Measurements from ENCODE around the gene SORCS3.

Gene SORCS3

DNA sequence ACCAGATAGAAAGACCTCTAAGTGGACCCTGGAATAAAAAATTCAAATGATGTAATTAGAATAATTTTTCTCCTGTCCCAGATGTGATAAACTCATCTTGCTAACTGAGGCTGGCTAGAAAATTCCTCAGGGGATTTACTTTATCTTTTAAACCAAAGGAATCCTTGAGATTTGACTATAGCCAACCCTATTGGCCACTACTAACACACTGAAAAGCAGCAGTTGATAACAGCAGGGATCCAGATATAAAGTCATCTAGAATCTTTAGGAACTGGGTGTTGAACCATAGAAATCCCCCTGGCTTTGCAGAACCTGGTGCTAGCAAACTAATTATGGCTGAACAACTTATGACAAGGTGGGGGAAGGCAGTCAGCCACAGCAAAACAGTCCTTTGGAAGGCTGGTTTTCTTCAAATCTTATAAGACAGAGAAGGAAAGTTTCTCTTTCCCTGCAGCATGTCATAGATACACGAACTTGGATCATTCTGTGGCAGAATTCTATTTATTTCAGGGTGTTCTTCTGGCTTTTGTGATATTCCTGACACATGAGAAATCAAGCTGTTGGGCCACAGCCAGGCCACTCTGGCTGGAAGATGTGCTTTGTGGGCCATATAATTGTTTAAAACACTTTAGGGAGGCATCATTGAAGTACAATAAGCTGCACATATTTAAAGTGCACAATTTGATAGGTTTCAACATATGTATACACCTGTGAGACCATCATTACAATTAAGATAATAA is 643.6 kb downstream of the SORCS3 start:
- DNase-seq, result no peak

DNA sequence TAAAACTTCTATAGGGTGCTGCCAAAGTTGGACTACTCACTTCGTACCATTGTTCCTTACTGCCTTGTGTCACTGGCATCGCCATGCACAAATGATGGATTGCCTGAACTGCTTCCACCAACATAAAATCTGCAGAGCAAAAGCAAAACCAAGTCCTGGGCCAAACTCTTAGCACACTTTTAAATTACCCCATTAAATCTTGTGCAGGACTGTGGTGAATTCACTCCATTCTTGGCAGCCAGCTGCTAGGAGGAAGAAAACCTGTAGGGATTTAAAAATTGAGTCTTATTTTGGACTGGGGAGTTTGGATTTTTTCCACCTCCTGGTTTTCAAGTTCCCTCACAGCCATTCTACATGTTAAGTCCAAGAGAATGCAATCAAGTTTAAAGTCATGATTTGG is 646.9 kb downstream of the SORCS3 start:
- no peak for DNase-seq

DNA sequence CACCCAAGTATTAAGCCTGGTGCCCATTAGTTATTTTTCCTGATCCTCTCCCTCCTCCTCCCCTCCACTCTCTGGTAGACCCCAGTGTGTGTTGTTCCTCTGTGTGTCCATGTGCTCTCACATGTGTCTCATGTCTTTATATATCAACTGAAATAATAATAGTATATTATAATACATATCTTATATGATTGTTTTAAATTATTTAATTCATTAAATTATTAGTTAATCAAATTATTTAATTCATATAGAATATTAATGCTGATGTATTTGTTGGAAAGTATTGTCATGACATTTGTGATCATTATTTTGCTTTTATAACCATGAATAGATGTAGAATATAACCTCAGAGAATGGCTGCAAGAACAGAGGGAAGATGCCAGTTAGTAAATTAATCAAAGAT is 647.5 kb downstream of the SORCS3 start:
- DNase-seq, result no peak

DNA sequence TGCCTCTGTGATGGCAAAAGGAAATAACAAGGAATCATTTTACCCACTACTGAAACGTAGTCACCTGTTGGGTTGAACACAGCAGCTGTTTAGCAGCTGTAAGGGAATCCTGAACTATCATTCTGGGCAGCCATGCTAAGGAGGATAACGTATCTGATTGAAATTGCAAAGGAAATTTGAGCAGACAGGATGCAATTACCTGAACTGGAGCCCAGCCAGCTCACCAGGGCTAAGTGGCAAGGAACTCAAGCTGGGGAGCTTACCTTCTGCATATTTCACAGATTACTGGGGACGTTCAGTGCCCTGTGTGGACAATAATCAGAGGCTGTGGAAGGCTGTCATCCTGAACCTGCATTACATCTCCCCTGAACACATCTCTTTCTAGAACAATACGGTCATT is 650.5 kb downstream of the SORCS3 start:
- DNase-seq, result no peak

DNA sequence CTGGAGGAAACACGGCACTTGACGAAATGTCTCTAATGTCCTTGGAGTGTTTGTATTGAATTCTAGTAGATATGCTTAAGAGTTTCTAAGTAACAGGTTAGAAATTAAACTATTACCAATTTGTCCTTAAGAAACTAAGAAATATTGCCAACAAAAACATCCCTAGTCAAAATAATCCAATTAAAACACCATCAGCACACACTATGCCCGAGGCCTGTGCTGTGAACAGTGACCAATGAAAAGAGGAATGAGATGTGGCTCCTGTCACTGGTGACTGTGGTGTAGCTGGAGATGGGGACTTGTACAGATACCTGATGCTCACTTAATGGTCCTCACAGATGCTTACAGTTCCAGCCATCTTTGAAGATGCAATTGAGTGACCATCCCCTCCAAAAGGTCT is 651.1 kb downstream of the SORCS3 start:
- no peak for DNase-seq
